ENCODE results near the gene PLA2G2C.

DNA sequence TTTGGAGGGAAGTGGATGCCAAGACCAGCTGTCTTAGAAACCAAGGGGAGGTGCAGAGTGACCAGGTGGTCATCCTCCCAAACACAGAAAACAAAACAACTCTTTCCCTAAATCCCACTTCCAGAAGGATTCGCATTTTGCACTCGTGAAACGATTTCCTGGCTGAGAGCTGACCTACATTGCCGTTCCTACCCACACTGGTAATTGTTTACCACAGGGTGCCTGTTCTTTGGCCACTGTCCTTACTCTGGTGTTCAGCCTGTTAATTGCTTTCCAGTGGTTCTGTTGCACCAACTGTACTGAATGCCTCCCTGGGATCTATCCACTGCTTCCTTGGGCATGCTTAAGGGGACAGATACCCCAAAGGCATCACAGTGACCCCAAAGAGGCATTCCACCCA lies 23.2 kb upstream of the PLA2G2C start:
- TF ChIP-seq, protein P1, sequence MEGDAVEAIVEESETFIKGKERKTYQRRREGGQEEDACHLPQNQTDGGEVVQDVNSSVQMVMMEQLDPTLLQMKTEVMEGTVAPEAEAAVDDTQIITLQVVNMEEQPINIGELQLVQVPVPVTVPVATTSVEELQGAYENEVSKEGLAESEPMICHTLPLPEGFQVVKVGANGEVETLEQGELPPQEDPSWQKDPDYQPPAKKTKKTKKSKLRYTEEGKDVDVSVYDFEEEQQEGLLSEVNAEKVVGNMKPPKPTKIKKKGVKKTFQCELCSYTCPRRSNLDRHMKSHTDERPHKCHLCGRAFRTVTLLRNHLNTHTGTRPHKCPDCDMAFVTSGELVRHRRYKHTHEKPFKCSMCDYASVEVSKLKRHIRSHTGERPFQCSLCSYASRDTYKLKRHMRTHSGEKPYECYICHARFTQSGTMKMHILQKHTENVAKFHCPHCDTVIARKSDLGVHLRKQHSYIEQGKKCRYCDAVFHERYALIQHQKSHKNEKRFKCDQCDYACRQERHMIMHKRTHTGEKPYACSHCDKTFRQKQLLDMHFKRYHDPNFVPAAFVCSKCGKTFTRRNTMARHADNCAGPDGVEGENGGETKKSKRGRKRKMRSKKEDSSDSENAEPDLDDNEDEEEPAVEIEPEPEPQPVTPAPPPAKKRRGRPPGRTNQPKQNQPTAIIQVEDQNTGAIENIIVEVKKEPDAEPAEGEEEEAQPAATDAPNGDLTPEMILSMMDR (conservative IDR thresholded peaks at IDR 0.05; ENCODE audit: low read depth in 2 of 2) = no peak
- TF ChIP-seq NANOG (IDR thresholded peaks at IDR 0.05; ENCODE audit: borderline replicate concordance) = no peak
- TF ChIP-seq, protein P2, sequence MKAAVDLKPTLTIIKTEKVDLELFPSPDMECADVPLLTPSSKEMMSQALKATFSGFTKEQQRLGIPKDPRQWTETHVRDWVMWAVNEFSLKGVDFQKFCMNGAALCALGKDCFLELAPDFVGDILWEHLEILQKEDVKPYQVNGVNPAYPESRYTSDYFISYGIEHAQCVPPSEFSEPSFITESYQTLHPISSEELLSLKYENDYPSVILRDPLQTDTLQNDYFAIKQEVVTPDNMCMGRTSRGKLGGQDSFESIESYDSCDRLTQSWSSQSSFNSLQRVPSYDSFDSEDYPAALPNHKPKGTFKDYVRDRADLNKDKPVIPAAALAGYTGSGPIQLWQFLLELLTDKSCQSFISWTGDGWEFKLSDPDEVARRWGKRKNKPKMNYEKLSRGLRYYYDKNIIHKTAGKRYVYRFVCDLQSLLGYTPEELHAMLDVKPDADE (IDR thresholded peaks at IDR 0.05) = no peak
- TF ChIP-seq CREB1 (CRISPR knock-in tag; IDR thresholded peaks at IDR 0.05; ENCODE audit: low read depth) = no peak
- no peak for TF ChIP-seq EZH2 (IDR thresholded peaks at IDR 0.05; ENCODE audit: low read depth, unreplicated experiment)
- TF ChIP-seq POLR2AphosphoS5 (IDR thresholded peaks at IDR 0.05; ENCODE audit: low read depth) = no peak
- TF ChIP-seq, protein P3, sequence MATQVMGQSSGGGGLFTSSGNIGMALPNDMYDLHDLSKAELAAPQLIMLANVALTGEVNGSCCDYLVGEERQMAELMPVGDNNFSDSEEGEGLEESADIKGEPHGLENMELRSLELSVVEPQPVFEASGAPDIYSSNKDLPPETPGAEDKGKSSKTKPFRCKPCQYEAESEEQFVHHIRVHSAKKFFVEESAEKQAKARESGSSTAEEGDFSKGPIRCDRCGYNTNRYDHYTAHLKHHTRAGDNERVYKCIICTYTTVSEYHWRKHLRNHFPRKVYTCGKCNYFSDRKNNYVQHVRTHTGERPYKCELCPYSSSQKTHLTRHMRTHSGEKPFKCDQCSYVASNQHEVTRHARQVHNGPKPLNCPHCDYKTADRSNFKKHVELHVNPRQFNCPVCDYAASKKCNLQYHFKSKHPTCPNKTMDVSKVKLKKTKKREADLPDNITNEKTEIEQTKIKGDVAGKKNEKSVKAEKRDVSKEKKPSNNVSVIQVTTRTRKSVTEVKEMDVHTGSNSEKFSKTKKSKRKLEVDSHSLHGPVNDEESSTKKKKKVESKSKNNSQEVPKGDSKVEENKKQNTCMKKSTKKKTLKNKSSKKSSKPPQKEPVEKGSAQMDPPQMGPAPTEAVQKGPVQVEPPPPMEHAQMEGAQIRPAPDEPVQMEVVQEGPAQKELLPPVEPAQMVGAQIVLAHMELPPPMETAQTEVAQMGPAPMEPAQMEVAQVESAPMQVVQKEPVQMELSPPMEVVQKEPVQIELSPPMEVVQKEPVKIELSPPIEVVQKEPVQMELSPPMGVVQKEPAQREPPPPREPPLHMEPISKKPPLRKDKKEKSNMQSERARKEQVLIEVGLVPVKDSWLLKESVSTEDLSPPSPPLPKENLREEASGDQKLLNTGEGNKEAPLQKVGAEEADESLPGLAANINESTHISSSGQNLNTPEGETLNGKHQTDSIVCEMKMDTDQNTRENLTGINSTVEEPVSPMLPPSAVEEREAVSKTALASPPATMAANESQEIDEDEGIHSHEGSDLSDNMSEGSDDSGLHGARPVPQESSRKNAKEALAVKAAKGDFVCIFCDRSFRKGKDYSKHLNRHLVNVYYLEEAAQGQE (IDR thresholded peaks at IDR 0.05; ENCODE audit: unreplicated experiment) = no peak
- TF ChIP-seq EZH2phosphoT487 (IDR thresholded peaks at IDR 0.05; ENCODE audit: unreplicated experiment) = no peak
- no peak for TF ChIP-seq JUNB (IDR thresholded peaks at IDR 0.05; ENCODE audit: unreplicated experiment)
- TF ChIP-seq ZNF331 (CRISPR knock-in tag; IDR thresholded peaks at IDR 0.05; ENCODE audit: low read depth) = no peak
- no peak for TF ChIP-seq ZNF114 (CRISPR knock-in tag; IDR thresholded peaks at IDR 0.05)
